ENCODE data around the gene TRPM4.
A peak's percentile ranks its signal among the peaks of the same experiment; 100 is the strongest.

TRPM4 gene

DNA sequence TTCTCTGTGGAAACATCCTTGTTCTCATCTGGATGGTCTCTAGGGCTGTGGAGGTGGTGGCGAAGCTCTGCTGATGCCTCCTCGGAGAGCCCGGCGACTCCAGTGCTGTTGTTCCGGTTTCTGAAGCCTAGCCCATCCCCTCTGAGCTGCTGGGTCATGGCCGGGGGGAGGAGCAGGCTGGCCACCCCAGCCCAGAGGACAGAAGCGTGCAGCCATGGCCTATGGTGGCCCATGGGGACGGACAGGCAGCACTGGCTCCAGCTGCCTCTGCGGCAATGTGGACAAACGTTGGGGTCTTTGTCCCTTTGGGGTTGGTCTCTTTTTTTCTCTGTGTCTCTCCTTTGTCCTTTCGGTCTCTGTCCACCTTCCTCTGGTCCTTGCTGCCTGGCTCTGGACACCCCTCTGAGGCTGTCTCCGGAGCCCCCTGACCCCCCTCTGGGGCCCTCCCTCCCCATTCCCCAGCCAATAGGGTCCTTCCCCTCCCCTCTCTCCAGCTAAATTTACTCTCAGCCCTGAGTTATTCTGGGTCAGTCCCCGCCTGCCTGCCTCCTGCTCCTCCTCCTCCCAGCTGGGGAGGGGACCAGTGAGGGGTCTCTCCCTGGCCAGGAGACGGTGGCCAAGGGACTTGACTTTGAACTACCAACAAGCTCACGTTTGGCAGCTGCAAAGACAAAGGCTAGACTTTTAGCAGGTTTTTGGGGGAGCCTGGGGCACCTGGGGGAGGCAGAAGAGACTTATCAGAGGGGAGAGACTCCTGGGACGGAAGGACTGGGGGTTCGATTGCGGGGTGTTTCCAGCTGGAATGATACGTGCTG is 2.4 kb upstream of the TRPM4 start, which contains the start of gene HRC (continued):
- TF ChIP-seq, protein P1, sequence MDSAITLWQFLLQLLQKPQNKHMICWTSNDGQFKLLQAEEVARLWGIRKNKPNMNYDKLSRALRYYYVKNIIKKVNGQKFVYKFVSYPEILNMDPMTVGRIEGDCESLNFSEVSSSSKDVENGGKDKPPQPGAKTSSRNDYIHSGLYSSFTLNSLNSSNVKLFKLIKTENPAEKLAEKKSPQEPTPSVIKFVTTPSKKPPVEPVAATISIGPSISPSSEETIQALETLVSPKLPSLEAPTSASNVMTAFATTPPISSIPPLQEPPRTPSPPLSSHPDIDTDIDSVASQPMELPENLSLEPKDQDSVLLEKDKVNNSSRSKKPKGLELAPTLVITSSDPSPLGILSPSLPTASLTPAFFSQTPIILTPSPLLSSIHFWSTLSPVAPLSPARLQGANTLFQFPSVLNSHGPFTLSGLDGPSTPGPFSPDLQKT (IDR thresholded peaks at IDR 0.05; ENCODE audit: borderline replicate concordance, low read depth, low read length): no peak
- no peak for TF ChIP-seq ZNF791 (tag by site-specific recombination; IDR thresholded peaks at IDR 0.05)
- no peak for TF ChIP-seq ZEB2 (tag by site-specific recombination; IDR thresholded peaks at IDR 0.05)
- no peak for TF ChIP-seq ZNF223 (tag by site-specific recombination; IDR thresholded peaks at IDR 0.05)
- no peak for TF ChIP-seq ZNF701 (tag by site-specific recombination; IDR thresholded peaks at IDR 0.05)
- no peak for TF ChIP-seq ZNF660 (tag by site-specific recombination; IDR thresholded peaks at IDR 0.05)
- no peak for TF ChIP-seq ZNF266 (tag by site-specific recombination; IDR thresholded peaks at IDR 0.05; ENCODE audit: low read depth)
- no peak for TF ChIP-seq ZFP3 (tag by site-specific recombination; IDR thresholded peaks at IDR 0.05; ENCODE audit: low read depth)

DNA sequence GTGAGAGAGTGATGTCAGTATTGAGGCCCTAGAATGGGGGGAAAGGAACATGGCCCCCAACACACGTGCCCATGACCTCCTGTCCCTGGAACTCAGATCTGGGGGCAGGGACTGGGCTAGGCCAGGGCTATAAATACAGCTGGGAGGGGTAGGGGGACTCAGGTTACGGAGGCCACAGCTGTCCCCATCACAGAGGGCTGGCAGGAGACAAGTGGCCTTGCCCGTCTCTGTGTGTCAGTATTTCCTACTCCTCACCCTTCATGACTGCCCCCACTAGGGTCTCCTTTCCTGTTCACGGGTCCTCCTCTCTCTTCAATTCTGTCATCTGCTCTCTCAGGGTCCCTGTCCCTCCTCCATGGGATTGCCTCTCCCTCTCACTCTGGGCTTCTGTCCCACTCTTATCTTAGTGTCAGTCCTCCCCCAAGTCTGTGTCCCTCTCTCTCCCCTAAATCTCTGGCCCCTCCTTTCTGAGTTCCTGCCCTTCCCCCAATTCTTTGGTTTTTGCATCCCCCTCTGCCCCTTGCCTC is 1.7 kb upstream of the TRPM4 start:
- Histone ChIP-seq H3K27ac (ENCODE audit: extremely low read depth, low read depth, low read length) (no peak overlapping the region), H3K9me3 (ENCODE audit: control insufficient read depth, insufficient read depth, low read depth, low read length) (no peaks in the 10 kb centered on the region), H3K36me3 (ENCODE audit: control insufficient read depth in 2 of 2, insufficient read depth in 1 of 2, low read length in 2 of 2) (no peaks in the 10 kb centered on the region), H3K4me3 (ENCODE audit: low read depth, low read length) (no peak overlapping the region), H3K4me1 (ENCODE audit: control insufficient read depth, insufficient read depth, low read length) (peaks cover 7% of the 10 kb centered on the region)
- ChIA-PET POLR2A (interaction anchor here (0.6 kb wide), 1 partner anchor 28 kb away, joined by 3 read pairs; no protein-coding TSS in a partner anchor), CTCF (interaction anchor here (0.7 to 1.3 kb wide), 3 partner anchors 10 to 69 kb away, joined by 3 to 6 read pairs (median 4); no protein-coding TSS in a partner anchor)
- TF ChIP-seq ZNF529 (tag by site-specific recombination; IDR thresholded peaks at IDR 0.05; ENCODE audit: insufficient replicate concordance): no peak
- TF ChIP-seq ZNF404 (tag by site-specific recombination; IDR thresholded peaks at IDR 0.05): no peak
- 0 out of 2 replicates have a peak, but pooled peaks have one; percentile 8 for TF ChIP-seq KLF1 (tag by site-specific recombination; IDR thresholded peaks at IDR 0.05)
- no peak for TF ChIP-seq ZNF37A (tag by site-specific recombination; IDR thresholded peaks at IDR 0.05)
- TF ChIP-seq ZNF239 (tag by site-specific recombination; IDR thresholded peaks at IDR 0.05): no peak
- no peak for TF ChIP-seq SALL2 (tag by site-specific recombination; IDR thresholded peaks at IDR 0.05; ENCODE audit: borderline replicate concordance)
- TF ChIP-seq ZXDB (tag by site-specific recombination; IDR thresholded peaks at IDR 0.05): no peak
- TF ChIP-seq, protein P2, sequence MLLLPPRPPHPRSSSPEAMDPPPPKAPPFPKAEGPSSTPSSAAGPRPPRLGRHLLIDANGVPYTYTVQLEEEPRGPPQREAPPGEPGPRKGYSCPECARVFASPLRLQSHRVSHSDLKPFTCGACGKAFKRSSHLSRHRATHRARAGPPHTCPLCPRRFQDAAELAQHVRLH (tag by site-specific recombination; IDR thresholded peaks at IDR 0.05): no peak
- TF ChIP-seq ZNF560 (tag by site-specific recombination; IDR thresholded peaks at IDR 0.05; ENCODE audit: borderline replicate concordance): no peak
- TF ChIP-seq, protein P3, sequence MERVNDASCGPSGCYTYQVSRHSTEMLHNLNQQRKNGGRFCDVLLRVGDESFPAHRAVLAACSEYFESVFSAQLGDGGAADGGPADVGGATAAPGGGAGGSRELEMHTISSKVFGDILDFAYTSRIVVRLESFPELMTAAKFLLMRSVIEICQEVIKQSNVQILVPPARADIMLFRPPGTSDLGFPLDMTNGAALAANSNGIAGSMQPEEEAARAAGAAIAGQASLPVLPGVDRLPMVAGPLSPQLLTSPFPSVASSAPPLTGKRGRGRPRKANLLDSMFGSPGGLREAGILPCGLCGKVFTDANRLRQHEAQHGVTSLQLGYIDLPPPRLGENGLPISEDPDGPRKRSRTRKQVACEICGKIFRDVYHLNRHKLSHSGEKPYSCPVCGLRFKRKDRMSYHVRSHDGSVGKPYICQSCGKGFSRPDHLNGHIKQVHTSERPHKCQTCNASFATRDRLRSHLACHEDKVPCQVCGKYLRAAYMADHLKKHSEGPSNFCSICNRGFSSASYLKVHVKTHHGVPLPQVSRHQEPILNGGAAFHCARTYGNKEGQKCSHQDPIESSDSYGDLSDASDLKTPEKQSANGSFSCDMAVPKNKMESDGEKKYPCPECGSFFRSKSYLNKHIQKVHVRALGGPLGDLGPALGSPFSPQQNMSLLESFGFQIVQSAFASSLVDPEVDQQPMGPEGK (tag by site-specific recombination; IDR thresholded peaks at IDR 0.05): peak; percentile 82
- no peak for TF ChIP-seq MYNN (tag by site-specific recombination; IDR thresholded peaks at IDR 0.05; ENCODE audit: borderline replicate concordance)
- TF ChIP-seq, protein P4, sequence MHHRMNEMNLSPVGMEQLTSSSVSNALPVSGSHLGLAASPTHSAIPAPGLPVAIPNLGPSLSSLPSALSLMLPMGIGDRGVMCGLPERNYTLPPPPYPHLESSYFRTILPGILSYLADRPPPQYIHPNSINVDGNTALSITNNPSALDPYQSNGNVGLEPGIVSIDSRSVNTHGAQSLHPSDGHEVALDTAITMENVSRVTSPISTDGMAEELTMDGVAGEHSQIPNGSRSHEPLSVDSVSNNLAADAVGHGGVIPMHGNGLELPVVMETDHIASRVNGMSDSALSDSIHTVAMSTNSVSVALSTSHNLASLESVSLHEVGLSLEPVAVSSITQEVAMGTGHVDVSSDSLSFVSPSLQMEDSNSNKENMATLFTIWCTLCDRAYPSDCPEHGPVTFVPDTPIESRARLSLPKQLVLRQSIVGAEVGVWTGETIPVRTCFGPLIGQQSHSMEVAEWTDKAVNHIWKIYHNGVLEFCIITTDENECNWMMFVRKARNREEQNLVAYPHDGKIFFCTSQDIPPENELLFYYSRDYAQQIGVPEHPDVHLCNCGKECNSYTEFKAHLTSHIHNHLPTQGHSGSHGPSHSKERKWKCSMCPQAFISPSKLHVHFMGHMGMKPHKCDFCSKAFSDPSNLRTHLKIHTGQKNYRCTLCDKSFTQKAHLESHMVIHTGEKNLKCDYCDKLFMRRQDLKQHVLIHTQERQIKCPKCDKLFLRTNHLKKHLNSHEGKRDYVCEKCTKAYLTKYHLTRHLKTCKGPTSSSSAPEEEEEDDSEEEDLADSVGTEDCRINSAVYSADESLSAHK (tag by site-specific recombination; IDR thresholded peaks at IDR 0.05): no peak
- no peak for TF ChIP-seq ZNF350 (tag by site-specific recombination; IDR thresholded peaks at IDR 0.05)
- TF ChIP-seq, protein P5, sequence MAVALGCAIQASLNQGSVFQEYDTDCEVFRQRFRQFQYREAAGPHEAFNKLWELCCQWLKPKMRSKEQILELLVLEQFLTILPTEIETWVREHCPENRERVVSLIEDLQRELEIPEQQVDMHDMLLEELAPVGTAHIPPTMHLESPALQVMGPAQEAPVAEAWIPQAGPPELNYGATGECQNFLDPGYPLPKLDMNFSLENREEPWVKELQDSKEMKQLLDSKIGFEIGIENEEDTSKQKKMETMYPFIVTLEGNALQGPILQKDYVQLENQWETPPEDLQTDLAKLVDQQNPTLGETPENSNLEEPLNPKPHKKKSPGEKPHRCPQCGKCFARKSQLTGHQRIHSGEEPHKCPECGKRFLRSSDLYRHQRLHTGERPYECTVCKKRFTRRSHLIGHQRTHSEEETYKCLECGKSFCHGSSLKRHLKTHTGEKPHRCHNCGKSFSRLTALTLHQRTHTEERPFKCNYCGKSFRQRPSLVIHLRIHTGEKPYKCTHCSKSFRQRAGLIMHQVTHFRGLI (tag by site-specific recombination; IDR thresholded peaks at IDR 0.05): no peak
- TF ChIP-seq ZNF366 (tag by site-specific recombination; conservative IDR thresholded peaks at IDR 0.05): 0 out of 2 replicates have a peak, but pooled peaks have one; percentile 28
- TF ChIP-seq ZNF837 (tag by site-specific recombination; IDR thresholded peaks at IDR 0.05): no peak
- TF ChIP-seq ZBTB7A (tag by site-specific recombination; IDR thresholded peaks at IDR 0.05; ENCODE audit: low read depth): peak; percentile 81; the same call in 1 of the 2 replicates
- TF ChIP-seq, protein P6, sequence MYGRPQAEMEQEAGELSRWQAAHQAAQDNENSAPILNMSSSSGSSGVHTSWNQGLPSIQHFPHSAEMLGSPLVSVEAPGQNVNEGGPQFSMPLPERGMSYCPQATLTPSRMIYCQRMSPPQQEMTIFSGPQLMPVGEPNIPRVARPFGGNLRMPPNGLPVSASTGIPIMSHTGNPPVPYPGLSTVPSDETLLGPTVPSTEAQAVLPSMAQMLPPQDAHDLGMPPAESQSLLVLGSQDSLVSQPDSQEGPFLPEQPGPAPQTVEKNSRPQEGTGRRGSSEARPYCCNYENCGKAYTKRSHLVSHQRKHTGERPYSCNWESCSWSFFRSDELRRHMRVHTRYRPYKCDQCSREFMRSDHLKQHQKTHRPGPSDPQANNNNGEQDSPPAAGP (tag by site-specific recombination; IDR thresholded peaks at IDR 0.05): 0 out of 2 replicates have a peak, but pooled peaks have one; percentile 23
- TF ChIP-seq ZNF221 (tag by site-specific recombination; IDR thresholded peaks at IDR 0.05; ENCODE audit: borderline replicate concordance): no peak
- no peak for TF ChIP-seq ZNF48 (tag by site-specific recombination; IDR thresholded peaks at IDR 0.05)

Measured in HEK293 (cell line).